Measurements from ENCODE around the gene SPATC1L.

Gene SPATC1L

DNA sequence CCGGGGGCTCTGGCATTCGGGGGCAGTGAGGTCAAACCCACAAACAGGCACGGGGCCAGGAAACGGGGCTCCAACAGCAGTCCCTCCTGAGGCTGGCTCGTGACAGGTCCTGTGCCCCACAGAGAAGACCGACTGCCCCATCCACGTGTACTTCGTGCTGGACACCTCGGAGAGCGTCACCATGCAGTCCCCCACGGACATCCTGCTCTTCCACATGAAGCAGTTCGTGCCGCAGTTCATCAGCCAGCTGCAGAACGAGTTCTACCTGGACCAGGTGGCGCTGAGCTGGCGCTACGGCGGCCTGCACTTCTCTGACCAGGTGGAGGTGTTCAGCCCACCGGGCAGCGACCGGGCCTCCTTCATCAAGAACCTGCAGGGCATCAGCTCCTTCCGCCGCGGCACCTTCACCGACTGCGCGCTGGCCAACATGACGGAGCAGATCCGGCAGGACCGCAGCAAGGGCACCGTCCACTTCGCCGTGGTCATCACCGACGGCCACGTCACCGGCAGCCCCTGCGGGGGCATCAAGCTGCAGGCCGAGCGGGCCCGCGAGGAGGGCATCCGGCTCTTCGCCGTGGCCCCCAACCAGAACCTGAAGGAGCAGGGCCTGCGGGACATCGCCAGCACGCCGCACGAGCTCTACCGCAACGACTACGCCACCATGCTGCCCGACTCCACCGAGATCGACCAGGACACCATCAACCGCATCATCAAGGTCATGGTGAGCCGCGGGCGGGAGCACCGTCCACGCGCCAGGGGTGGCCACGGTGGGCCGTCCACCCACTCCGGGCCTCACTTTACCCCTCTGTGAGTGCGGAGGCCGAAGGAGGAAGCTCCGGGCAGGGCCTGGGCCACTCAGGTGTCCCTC is 72.2 kb downstream of the SPATC1L start:
- DNase-seq (ENCODE audit: low read depth, low spot score): no peak
- in situ Hi-C loops (cut with HindIII; ENCODE audit: low sequenced_read_pairs): no loop called here
- TF ChIP-seq, protein P1, sequence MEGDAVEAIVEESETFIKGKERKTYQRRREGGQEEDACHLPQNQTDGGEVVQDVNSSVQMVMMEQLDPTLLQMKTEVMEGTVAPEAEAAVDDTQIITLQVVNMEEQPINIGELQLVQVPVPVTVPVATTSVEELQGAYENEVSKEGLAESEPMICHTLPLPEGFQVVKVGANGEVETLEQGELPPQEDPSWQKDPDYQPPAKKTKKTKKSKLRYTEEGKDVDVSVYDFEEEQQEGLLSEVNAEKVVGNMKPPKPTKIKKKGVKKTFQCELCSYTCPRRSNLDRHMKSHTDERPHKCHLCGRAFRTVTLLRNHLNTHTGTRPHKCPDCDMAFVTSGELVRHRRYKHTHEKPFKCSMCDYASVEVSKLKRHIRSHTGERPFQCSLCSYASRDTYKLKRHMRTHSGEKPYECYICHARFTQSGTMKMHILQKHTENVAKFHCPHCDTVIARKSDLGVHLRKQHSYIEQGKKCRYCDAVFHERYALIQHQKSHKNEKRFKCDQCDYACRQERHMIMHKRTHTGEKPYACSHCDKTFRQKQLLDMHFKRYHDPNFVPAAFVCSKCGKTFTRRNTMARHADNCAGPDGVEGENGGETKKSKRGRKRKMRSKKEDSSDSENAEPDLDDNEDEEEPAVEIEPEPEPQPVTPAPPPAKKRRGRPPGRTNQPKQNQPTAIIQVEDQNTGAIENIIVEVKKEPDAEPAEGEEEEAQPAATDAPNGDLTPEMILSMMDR (IDR thresholded peaks at IDR 0.05; ENCODE audit: low read depth, low read length): no peak
- no peak overlapping the region for H3K4me3 ChIP-seq (ENCODE audit: low read depth, low read length)

GRCh38 chr21:46111193-46111571 is 73.1 kb downstream of the SPATC1L start:
- no peak overlapping the region for H3K4me3 ChIP-seq (ENCODE audit: low read depth, low read length)
- in situ Hi-C loops (cut with HindIII; ENCODE audit: low sequenced_read_pairs): no loop called here
- no peak for DNase-seq (ENCODE audit: low read depth, low spot score)
- TF ChIP-seq, protein P1 (IDR thresholded peaks at IDR 0.05; ENCODE audit: low read depth, low read length): no peak
